ENCODE measurements around the gene SMG7.

DNA sequence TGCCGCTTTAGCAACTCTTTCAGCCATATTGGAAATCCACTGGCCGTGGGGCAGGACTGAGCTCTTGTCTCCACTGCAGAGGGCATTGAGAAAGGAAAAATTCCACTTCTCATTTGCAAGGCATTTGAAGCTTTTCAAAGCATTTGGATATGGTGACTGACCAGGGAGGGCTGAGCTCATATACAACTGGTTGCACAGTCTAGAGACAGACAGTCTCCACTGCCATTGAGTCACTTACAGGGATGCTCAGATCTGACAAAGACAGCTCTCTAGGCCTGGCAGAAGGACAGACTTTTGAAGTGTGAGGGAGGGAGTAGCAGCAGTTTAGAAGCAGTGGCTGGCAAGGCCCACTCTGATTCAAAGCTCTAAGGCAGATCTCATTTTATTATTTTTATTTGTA lies 93.7 kb downstream of the SMG7 start:
- TF ChIP-seq, protein P1, sequence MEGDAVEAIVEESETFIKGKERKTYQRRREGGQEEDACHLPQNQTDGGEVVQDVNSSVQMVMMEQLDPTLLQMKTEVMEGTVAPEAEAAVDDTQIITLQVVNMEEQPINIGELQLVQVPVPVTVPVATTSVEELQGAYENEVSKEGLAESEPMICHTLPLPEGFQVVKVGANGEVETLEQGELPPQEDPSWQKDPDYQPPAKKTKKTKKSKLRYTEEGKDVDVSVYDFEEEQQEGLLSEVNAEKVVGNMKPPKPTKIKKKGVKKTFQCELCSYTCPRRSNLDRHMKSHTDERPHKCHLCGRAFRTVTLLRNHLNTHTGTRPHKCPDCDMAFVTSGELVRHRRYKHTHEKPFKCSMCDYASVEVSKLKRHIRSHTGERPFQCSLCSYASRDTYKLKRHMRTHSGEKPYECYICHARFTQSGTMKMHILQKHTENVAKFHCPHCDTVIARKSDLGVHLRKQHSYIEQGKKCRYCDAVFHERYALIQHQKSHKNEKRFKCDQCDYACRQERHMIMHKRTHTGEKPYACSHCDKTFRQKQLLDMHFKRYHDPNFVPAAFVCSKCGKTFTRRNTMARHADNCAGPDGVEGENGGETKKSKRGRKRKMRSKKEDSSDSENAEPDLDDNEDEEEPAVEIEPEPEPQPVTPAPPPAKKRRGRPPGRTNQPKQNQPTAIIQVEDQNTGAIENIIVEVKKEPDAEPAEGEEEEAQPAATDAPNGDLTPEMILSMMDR (IDR thresholded peaks at IDR 0.05; ENCODE audit: low read depth, low read length, poor library complexity, severe bottlenecking) = no peak
- no peak for TF ChIP-seq EZH2phosphoT487 (IDR thresholded peaks at IDR 0.05; ENCODE audit: borderline replicate concordance, low read length)
